HT1080 (cell line): ENCODE results near the gene CHST7. TPM values are rescaled to one million over a fixed set of nuclear protein-coding genes. Genes with fewer than 3 reads are reported as not detected.
A peak's percentile ranks its signal among the peaks of the same experiment; 100 is the strongest.

Experiments used
- DNase-seq: peaks from one replicate; pipeline ENCODE4 v3.0.0-alpha.2; 2015; ENCODE audit warnings: low read depth
- total RNA-seq: library from RNA; depleted of rRNA; stranded (reverse); fragments of >200 nt; shearing (Covaris generic); gene quantifications from 2 replicates; pipeline ENCODE4 v1.2.3, GENCODE V29; 2014

CHST7 gene
- total RNA-seq, 1 experiment from 2014 or later, result 0.40 TPM

- DNase-seq, result no peak
These were observed 29.0 kb downstream of the CHST7 start for GRCh38 chrX:46602468-46603102.

GRCh38 chrX:46607916-46608315, 34.4 kb downstream of the CHST7 start:
- no peak for DNase-seq

- no peak for DNase-seq
These were observed 36.6 kb downstream of the CHST7 start for GRCh38 chrX:46610070-46610658.

GRCh38 chrX:46611658-46612362, 38.2 kb downstream of the CHST7 start:
- DNase-seq, result no peak

- no peak for DNase-seq
These were observed 44.3 kb downstream of the CHST7 start for GRCh38 chrX:46617906-46618305.

GRCh38 chrX:46618947-46619346, 45.4 kb downstream of the CHST7 start:
- DNase-seq, result no peak

- peak; percentile 2 for DNase-seq
These were observed 46.9 kb downstream of the CHST7 start for GRCh38 chrX:46620505-46620904.

- DNase-seq, result no peak
These were observed 48.0 kb downstream of the CHST7 start for GRCh38 chrX:46621572-46621971.

GRCh38 chrX:46624090-46624786, 50.7 kb downstream of the CHST7 start:
- no peak for DNase-seq

GRCh38 chrX:46626566-46626965, 53.0 kb downstream of the CHST7 start:
- DNase-seq, result no peak

- no peak for DNase-seq
These were observed 53.5 kb downstream of the CHST7 start for GRCh38 chrX:46627062-46627461.

GRCh38 chrX:46627711-46628419, 54.3 kb downstream of the CHST7 start:
- DNase-seq, result no peak

- no peak for DNase-seq
These were observed 55.2 kb downstream of the CHST7 start for GRCh38 chrX:46628460-46629371.

GRCh38 chrX:46630141-46630540, 56.6 kb downstream of the CHST7 start:
- DNase-seq, result peak; percentile 15

- DNase-seq, result no peak
These were observed 61.0 kb downstream of the CHST7 start for GRCh38 chrX:46634577-46634976.

GRCh38 chrX:46635186-46635585, 61.6 kb downstream of the CHST7 start:
- DNase-seq, result no peak

GRCh38 chrX:46636223-46636622, 62.7 kb downstream of the CHST7 start:
- DNase-seq, result no peak

GRCh38 chrX:46637938-46638337, 64.4 kb downstream of the CHST7 start:
- peak; percentile 36 for DNase-seq

GRCh38 chrX:46642145-46642544, 68.6 kb downstream of the CHST7 start:
- DNase-seq, result peak; percentile 13

GRCh38 chrX:46643636-46644035, 70.1 kb downstream of the CHST7 start:
- DNase-seq, result no peak
